ENCODE data around the gene LENG8. TPM values are rescaled to one million over a fixed set of nuclear protein-coding genes. Genes with fewer than 3 reads are reported as not detected.
"Not testable (repeated sequence)": the region's sequence is repeated elsewhere in the genome, so short reads cannot be mapped to it uniquely, and the experiment has no call there.

LENG8 gene
- total and polyA plus RNA-seq, 8 donors, result 37.4 to 464 (median 121) TPM

- TF ChIP-seq EP300 (IDR thresholded peaks at IDR 0.05) (no peak), CTCF (IDR thresholded peaks at IDR 0.05) (peak in 1 of 7 experiments; percentile 16)
- no peaks in the 10 kb centered on the region for H3K9me3 ChIP-seq
- H3K4me1 ChIP-seq, result peaks cover 11 to 27% (median 25%) of the 10 kb centered on the region in 4 donors
- intact Hi-C loops (cut with DNase I; ENCODE audit: low total_unique reads), result no loop called here
- H3K36me3 ChIP-seq, result peaks cover 0 to 28% (median 21%) of the 10 kb centered on the region in 4 donors
- peak; percentile 39 to 82 for DNase-seq
- H3K27ac ChIP-seq, result no peak overlapping the region
- no peak overlapping the region for H3K4me3 ChIP-seq
- H3K27me3 ChIP-seq, result no peaks in the 10 kb centered on the region
- WGBS, 5 donors, result 51 to 62% (median 55%) methylated on average over 15 of the region's 15 CpGs
Observed at GRCh38 chr19:54439174-54439851, 9.7 kb upstream of the LENG8 start.

GRCh38 chr19:54440641-54441040 lies 8.4 kb upstream of the LENG8 start:
- Histone ChIP-seq H3K9me3 (no peaks in the 10 kb centered on the region), H3K27ac (no peak overlapping the region), H3K36me3 (peaks cover 0 to 41% (median 34%) of the 10 kb centered on the region in 4 donors), H3K4me1 (peaks cover 3 to 25% (median 19%) of the 10 kb centered on the region in 4 donors), H3K27me3 (no peaks in the 10 kb centered on the region), H3K4me3 (no peak overlapping the region)
- intact Hi-C loops (cut with DNase I; ENCODE audit: low total_unique reads), result no loop called here
- TF ChIP-seq CTCF (IDR thresholded peaks at IDR 0.05) (no peak), POLR2AphosphoS5 (IDR thresholded peaks at IDR 0.05) (no peak), EP300 (IDR thresholded peaks at IDR 0.05) (no peak), POLR2A (IDR thresholded peaks at IDR 0.05) (no peak)
- no peak for DNase-seq
- 88 to 93% (median 91%) methylated on average over 5 of the region's 5 CpGs for WGBS, 5 donors

GRCh38 chr19:54444737-54445136 lies 4.3 kb upstream of the LENG8 start:
- TF ChIP-seq POLR2A (IDR thresholded peaks at IDR 0.05), result no peak
- no peak for TF ChIP-seq CTCF (IDR thresholded peaks at IDR 0.05)
- no peak for TF ChIP-seq EP300 (IDR thresholded peaks at IDR 0.05)
- TF ChIP-seq POLR2AphosphoS5 (IDR thresholded peaks at IDR 0.05), result no peak
- DNase-seq, result peak in 1 of 2 donors; percentile 67
- Histone ChIP-seq H3K27ac (no peak overlapping the region), H3K27me3 (no peaks in the 10 kb centered on the region), H3K4me1 (peaks cover 12 to 36% (median 24%) of the 10 kb centered on the region in 4 donors), H3K36me3 (peaks cover 0 to 51% (median 42%) of the 10 kb centered on the region in 4 donors), H3K9me3 (no peaks in the 10 kb centered on the region), H3K4me3 (no peak overlapping the region)
- intact Hi-C loops (cut with DNase I; ENCODE audit: low total_unique reads), result no loop called here
- 52 to 79% (median 66%) methylated on average over 7 of the region's 7 CpGs for WGBS, 5 donors

- Histone ChIP-seq H3K4me3 (peak overlapping the region in 1 of 4 donors; percentile 3), H3K36me3 (peaks cover under 1 to 51% (median 42%) of the 10 kb centered on the region in 4 donors), H3K4me1 (peaks cover 27 to 51% (median 40%) of the 10 kb centered on the region in 4 donors)
- H3K27ac ChIP-seq; intact Hi-C loops (cut with DNase I; ENCODE audit: low total_unique reads); H3K9me3 ChIP-seq; DNase-seq; H3K27me3 ChIP-seq: not testable (repeated sequence)
- 77 to 95% (median 87%) methylated on average over 15 of the region's 15 CpGs for WGBS, 5 donors
Observed at GRCh38 chr19:54446349-54446748, 2.6 kb upstream of the LENG8 start.

All from stomach (tissue), 9 donors.